ENCODE results near the gene C15orf40.

The C15orf40 gene

GRCh38 chr15:82992436-82992998, 18.9 kb downstream of the C15orf40 start:
- DNase-seq, result no peak

GRCh38 chr15:82986442-82986780, 25.0 kb downstream of the C15orf40 start:
- DNase-seq, result no peak

GRCh38 chr15:82985688-82986441, 25.6 kb downstream of the C15orf40 start, which contains the start of gene RAMAC:
Gene RAMAC (plus strand): TSS chr15:82986210. CDS start chr15:82989019, 2,809 bp downstream.
- peak; percentile 96 for DNase-seq

GRCh38 chr15:82980981-82981380, 30.5 kb downstream of the C15orf40 start:
- DNase-seq, result no peak

GRCh38 chr15:82979726-82980125, 31.7 kb downstream of the C15orf40 start:
- no peak for DNase-seq

- no peak for DNase-seq
Observed at GRCh38 chr15:82978438-82978837, 33.0 kb downstream of the C15orf40 start.

GRCh38 chr15:82977076-82977475, 34.4 kb downstream of the C15orf40 start:
- DNase-seq, result no peak

- DNase-seq, result no peak
Observed at GRCh38 chr15:82972990-82973389, 38.4 kb downstream of the C15orf40 start.

GRCh38 chr15:82971218-82971984, 40.0 kb downstream of the C15orf40 start:
- no peak for DNase-seq

GRCh38 chr15:82970696-82971095, 40.7 kb downstream of the C15orf40 start:
- DNase-seq, result no peak

- no peak for DNase-seq
Observed at GRCh38 chr15:82970078-82970686, 41.3 kb downstream of the C15orf40 start.

- DNase-seq, result no peak
Observed at GRCh38 chr15:82969353-82969752, 42.1 kb downstream of the C15orf40 start.

GRCh38 chr15:82968066-82968465, 43.4 kb downstream of the C15orf40 start:
- no peak for DNase-seq

- no peak for DNase-seq
Observed at GRCh38 chr15:82966671-82967071, 44.8 kb downstream of the C15orf40 start.

- DNase-seq, result no peak
Observed at GRCh38 chr15:82964890-82965289, 46.5 kb downstream of the C15orf40 start.

GRCh38 chr15:82963471-82964341, 47.7 kb downstream of the C15orf40 start:
- DNase-seq, result no peak

GRCh38 chr15:82960766-82961165, 50.7 kb downstream of the C15orf40 start:
- DNase-seq, result no peak

GRCh38 chr15:82959423-82959822, 52.0 kb downstream of the C15orf40 start:
- no peak for DNase-seq

GRCh38 chr15:82958638-82959037, 52.8 kb downstream of the C15orf40 start:
- DNase-seq, result no peak

- peak; percentile 36 for DNase-seq
Observed at GRCh38 chr15:82952158-82953081, 59.0 kb downstream of the C15orf40 start, which contains the start of gene HOMER2. Gene HOMER2 (minus strand): TSS chr15:82952720. CDS start chr15:82952535, 185 bp downstream.
